Measurements from ENCODE around the gene MPRIP. TPM values are rescaled to one million over a fixed set of nuclear protein-coding genes. Genes with fewer than 3 reads are reported as not detected.

The MPRIP gene
- total RNA-seq, 1 experiment from 2014 or later: 338 TPM

DNA sequence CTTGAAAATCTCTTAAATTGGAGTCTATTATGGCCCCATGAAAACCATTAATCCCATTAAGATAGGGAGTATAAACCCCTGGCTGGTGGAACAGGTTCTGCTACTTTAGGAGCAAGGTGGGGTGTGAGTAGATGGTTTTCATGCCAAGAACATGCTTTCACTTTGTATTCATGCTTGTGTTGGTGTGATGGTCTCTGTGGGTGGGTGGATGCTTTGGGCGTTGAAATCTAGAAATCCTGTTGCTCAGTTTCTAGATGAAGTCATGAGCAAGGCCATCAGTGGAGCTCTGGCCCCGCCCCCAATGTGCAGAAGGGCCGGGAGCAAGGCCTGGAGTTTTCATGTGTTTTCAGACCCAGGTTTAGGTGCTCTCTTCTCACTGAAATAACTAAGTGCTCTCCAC lies 143.8 kb downstream of the MPRIP start:
- BruUV-seq (replicated peaks): no TSS peak
- H3K4me1 Mint-ChIP-seq (ENCODE audit: low read depth, unreplicated experiment): peaks cover 9% of the 10 kb centered on the region

DNA sequence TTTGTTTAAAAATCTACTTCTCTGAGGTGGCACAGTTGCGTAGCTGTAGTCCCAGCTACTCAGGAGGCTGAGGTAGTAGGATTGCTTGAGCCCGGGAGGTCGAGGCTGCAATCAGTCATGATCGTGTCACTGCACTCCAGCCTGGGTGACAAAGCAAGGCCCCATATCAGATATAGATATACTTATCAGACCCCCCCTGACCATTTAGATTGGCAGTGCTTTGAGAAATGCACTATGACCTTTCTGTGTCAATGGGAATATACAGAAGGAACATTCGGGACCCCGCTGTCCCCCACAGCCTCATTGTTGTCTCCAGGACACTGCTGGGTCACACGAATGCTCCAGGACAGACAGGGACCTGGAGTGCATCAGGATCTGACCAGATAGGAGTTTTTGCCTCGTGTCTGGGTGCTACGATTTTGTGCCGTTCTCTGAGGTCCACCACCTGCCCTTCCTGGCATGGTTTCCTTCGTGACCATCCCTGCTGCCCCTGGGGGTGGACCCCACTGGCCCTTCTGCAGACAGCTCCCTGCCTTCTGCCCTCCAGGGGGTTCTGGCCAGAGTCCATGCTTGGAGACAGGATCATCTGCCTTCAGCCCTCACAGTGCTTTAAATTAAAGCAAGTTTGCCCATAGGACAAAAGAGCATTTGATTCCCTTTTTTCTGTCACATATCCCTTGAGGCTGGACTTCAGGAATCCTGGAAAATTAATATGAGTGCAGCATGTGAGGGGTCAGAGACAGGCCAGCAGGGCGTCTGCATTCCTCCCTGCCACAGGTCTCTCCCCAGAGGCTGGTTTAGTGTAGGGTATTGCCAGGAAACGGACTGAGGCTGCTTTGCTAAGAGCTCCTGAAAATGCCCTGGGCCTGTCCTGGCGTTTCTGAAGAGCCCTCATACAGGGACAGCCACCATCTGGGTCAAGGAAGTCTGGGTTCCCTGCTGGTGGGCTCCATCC lies 144.6 kb downstream of the MPRIP start:
- CTCF ChIA-PET: no interaction called here

More for the DNA sequence above, 143.8 kb downstream of the MPRIP start:
- no peak for TF ChIP-seq CTCF (IDR thresholded peaks at IDR 0.05; ENCODE audit: unreplicated experiment)
- DNase-seq: peak; percentile 52
- H3K27ac Mint-ChIP-seq (ENCODE audit: unreplicated experiment): peak overlapping the region; percentile 20
- intact Hi-C loops (cut with micrococcal nuclease; ENCODE audit: unreplicated experiment): no loop called here
- peaks cover 47% of the 10 kb centered on the region for H3K36me3 Mint-ChIP-seq (ENCODE audit: insufficient read depth, unreplicated experiment)
- no peak overlapping the region for H3K4me3 Mint-ChIP-seq (ENCODE audit: low read depth, unreplicated experiment)
- no peaks in the 10 kb centered on the region for H3K27me3 Mint-ChIP-seq (ENCODE audit: unreplicated experiment)
- CTCF ChIA-PET: no interaction called here
- no peaks in the 10 kb centered on the region for H3K9me3 Mint-ChIP-seq (ENCODE audit: low read depth, unreplicated experiment)

DNA sequence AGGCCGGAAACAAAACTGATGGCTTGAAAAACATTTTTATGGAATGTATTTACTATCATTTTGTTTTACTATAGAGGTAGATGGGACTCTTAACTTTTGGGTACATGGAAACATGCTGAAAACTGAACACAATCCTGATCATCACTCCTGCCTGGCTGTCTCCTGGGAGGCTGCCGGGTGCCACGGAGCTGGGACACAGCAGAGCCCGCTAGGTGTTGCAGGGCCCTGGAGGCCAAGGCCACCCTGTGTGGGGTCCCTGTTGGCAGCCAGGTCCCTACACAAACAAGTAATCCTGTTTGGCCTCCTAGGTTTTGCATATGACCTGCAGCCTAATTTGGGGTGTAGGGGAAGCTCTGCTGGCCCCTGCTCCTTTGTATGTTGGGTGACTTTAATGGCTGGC lies 146.3 kb downstream of the MPRIP start:
- Mint-ChIP-seq H3K27me3 (ENCODE audit: unreplicated experiment) (no peaks in the 10 kb centered on the region), H3K9me3 (ENCODE audit: low read depth, unreplicated experiment) (no peaks in the 10 kb centered on the region), H3K27ac (ENCODE audit: unreplicated experiment) (no peak overlapping the region), H3K36me3 (ENCODE audit: insufficient read depth, unreplicated experiment) (peaks cover 37% of the 10 kb centered on the region), H3K4me3 (ENCODE audit: low read depth, unreplicated experiment) (no peak overlapping the region), H3K4me1 (ENCODE audit: low read depth, unreplicated experiment) (peaks cover 9% of the 10 kb centered on the region)
- TF ChIP-seq CTCF (IDR thresholded peaks at IDR 0.05; ENCODE audit: unreplicated experiment): no peak
- no TSS peak for BruUV-seq (replicated peaks)
- intact Hi-C loops (cut with micrococcal nuclease; ENCODE audit: unreplicated experiment): no loop called here
- DNase-seq: no peak
- CTCF ChIA-PET: no interaction called here

More for the DNA sequence above, 144.6 kb downstream of the MPRIP start:
- Mint-ChIP-seq H3K36me3 (ENCODE audit: insufficient read depth, unreplicated experiment) (peaks cover 42% of the 10 kb centered on the region), H3K4me1 (ENCODE audit: low read depth, unreplicated experiment) (peaks cover 9% of the 10 kb centered on the region), H3K27ac (ENCODE audit: unreplicated experiment) (no peak overlapping the region), H3K4me3 (ENCODE audit: low read depth, unreplicated experiment) (no peak overlapping the region), H3K27me3 (ENCODE audit: unreplicated experiment) (no peaks in the 10 kb centered on the region), H3K9me3 (ENCODE audit: low read depth, unreplicated experiment) (no peaks in the 10 kb centered on the region)
- no peak for DNase-seq
- no peak for TF ChIP-seq CTCF (IDR thresholded peaks at IDR 0.05; ENCODE audit: unreplicated experiment)
- no TSS peak for BruUV-seq (replicated peaks)
- intact Hi-C loops (cut with micrococcal nuclease; ENCODE audit: unreplicated experiment): no loop called here

- TF ChIP-seq CTCF (IDR thresholded peaks at IDR 0.05; ENCODE audit: unreplicated experiment): no peak
- H3K27ac Mint-ChIP-seq (ENCODE audit: unreplicated experiment): no peak overlapping the region
- no peak overlapping the region for H3K4me3 Mint-ChIP-seq (ENCODE audit: low read depth, unreplicated experiment)
- intact Hi-C loops (cut with micrococcal nuclease; ENCODE audit: unreplicated experiment): no loop called here
- CTCF ChIA-PET: no interaction called here
- H3K9me3 Mint-ChIP-seq (ENCODE audit: low read depth, unreplicated experiment): no peaks in the 10 kb centered on the region
- H3K27me3 Mint-ChIP-seq (ENCODE audit: unreplicated experiment): no peaks in the 10 kb centered on the region
- no TSS peak for BruUV-seq (replicated peaks)
- peaks cover 34% of the 10 kb centered on the region for H3K36me3 Mint-ChIP-seq (ENCODE audit: insufficient read depth, unreplicated experiment)
- H3K4me1 Mint-ChIP-seq (ENCODE audit: low read depth, unreplicated experiment): peaks cover 9% of the 10 kb centered on the region
- no peak for DNase-seq
These were observed 147.3 kb downstream of the MPRIP start for GRCh38 chr17:17189559-17189958.

Measured in Calu3 (cell line).